Adipose tissue (tissue), 3 donors: ENCODE results near the gene GPD2. TPM values are rescaled to one million over a fixed set of nuclear protein-coding genes. Genes with fewer than 3 reads are reported as not detected.
"Not testable (repeated sequence)": the region's sequence is repeated elsewhere in the genome, so short reads cannot be mapped to it uniquely, and the experiment has no call there.

Experiments
- H3K27ac ChIP-seq: one replicate; pipeline ENCODE4 v1.5.1; 2013; ENCODE audit warnings: low read depth, low read length
- WGBS, 3 donors: extraction: QIAGEN DNeasy Blood & Tissue Kit; methylation state at CpG; one replicate each; pipeline ENCODE4 v1.1.7; 2013; 5-methylcytosine and 5-hydroxymethylcytosine counted together
- polyA plus RNA-seq, 3 donors: library from polyadenylated mRNA; stranded (reverse); fragments of 200-250 nt; gene quantifications; one replicate each; pipeline ENCODE4 v1.2.3, GENCODE V29; 2013
- donor health status: healthy with polysubstance abuse.
- donor health status: Bipolar disorder and iron deficiency.
- donor health status: healthy.

The GPD2 gene
- polyA plus RNA-seq, 3 donors, result 5.7 to 12.1 (median 10.5) TPM

GRCh38 chr2:156601855-156602551, 165.8 kb downstream of the GPD2 start:
- WGBS, 3 donors, result 89 to 90% (median 89%) methylated on average over 6 of the region's 6 CpGs
- H3K27ac ChIP-seq, result no peak overlapping the region

DNA sequence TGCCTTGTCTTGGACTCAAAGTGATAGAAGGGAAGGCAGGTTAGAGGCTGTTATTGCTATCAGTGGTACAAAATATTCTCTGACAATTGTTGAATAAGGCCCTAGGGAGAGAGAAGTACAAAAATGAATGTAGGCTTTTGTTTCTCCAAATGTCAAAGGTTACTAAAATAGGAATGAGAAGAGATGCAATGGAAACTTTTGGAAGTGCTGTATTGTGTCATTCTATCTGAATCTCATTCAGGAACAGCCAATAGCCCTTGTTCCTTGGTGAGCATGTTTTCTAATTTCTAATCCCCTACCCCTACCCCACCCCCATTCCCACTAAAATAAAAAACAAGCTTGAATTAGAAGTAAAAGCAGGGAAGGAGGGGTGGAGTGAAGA, 166.4 kb downstream of the GPD2 start:
- H3K27ac ChIP-seq, result no peak overlapping the region

- H3K27ac ChIP-seq, result no peak overlapping the region
- WGBS, 3 donors, result 44 to 55% (median 46%) methylated on average over 2 of the region's 2 CpGs
Observed at GRCh38 chr2:156615836-156616322, 179.7 kb downstream of the GPD2 start.

- not testable (repeated sequence) for H3K27ac ChIP-seq
- 98 to 100% (median 99%) methylated on average over 27 to 33 of the region's 33 CpGs for WGBS, 3 donors
Observed at GRCh38 chr2:156618071-156618470, 181.9 kb downstream of the GPD2 start.

- 82 to 87% (median 87%) methylated on average over 2 of the region's 2 CpGs for WGBS, 3 donors
- H3K27ac ChIP-seq, result no peak overlapping the region
Observed at GRCh38 chr2:156619021-156619539, 182.9 kb downstream of the GPD2 start.

- no peak overlapping the region for H3K27ac ChIP-seq
- WGBS, 3 donors, result 88 to 92% (median 91%) methylated on average over 1 of the region's 1 CpG
Observed at GRCh38 chr2:156622491-156622890, 186.3 kb downstream of the GPD2 start.

- H3K27ac ChIP-seq, result no peak overlapping the region
- WGBS, 3 donors, result 46 to 59% (median 55%) methylated on average over 5 of the region's 5 CpGs
Observed at GRCh38 chr2:156625360-156626170, 189.4 kb downstream of the GPD2 start.

DNA sequence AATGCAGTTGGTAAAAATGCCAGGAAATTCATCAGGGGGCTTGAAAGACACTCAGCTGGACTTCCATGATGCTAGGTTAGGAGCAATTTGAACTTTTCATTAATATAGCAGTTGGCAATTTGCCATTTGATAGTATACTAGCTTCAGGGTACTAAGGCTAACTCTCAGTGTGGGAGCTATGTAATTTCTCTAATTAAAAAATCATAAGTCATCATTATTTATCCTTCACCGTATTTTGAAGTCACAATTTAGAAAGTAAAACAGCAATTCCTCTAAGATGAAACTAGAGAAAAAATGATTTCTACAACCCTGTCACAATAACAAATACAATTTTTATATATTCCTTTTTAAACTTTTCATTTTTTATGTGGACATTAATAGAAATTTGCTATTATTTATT, 190.8 kb downstream of the GPD2 start:
- H3K27ac ChIP-seq, result no peak overlapping the region
- 77 to 94% (median 90%) methylated on average over 1 of the region's 1 CpG for WGBS, 3 donors

DNA sequence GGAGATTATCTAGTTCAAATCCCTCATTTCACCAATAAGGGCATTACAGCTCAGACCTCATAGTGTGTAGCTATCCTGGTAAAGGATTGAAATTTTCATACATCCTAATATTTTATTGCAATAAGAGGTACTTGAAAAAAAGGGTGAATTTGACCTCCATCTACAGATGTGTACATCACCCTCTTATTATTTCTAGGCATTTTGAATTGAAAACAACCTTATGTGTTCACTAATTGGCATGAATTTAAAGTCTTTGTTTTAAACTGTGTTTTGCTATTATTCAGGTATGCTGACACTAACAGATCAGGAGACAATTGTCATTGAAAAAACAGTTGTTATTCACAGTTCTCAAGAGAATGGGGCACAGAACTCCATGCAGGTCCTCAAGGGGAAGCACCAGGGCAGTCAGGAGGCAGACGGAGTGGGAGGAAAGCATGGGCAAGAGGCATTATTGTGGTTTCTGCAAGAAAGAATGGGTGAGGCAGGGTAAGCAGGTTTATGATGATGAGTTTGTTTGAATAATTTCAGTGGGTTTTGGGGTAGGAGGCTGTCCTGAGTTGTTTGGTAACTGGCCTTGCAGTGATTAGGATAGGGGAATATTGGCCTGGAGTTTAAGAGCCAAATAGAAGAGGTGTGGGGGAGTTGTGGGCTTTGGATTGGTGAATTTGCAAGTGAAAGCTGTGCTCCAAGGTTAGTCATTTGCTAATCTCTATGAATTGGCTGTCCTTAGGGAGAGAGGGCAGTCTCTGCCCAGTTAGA, 194.6 kb downstream of the GPD2 start:
- 54 to 70% (median 60%) methylated on average over 1 of the region's 1 CpG for WGBS, 3 donors
- no peak overlapping the region for H3K27ac ChIP-seq

DNA sequence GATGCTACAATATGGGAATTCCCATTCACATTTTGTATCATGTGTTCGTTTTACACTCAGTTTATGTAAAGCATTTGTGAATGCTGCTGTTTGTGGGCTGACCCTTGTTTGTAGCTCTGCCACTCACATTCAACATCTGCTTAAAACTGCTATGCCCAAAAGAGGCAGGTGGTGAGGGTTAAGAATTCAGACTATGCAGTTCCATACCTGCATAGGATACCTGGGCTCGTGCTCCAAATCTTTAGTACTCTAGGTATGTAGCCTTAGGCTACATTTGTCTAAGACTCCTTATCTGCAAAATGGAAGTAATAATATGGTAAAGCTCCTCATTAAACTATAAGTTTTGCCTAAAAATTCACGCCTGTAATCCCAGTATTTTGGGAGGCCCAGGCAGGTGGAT, 199.5 kb downstream of the GPD2 start:
- no peak overlapping the region for H3K27ac ChIP-seq
- 83 to 88% (median 85%) methylated on average over 3 of the region's 3 CpGs for WGBS, 3 donors

Other genes with a start within 250 kb of the GPD2 start
- 10 to 100 TPM in 2 of 3 donors, 1 to 10 TPM in 1; 4.0 to 93.8 (median 13.1) TPM for gene NR4A2, start 103.7 kb upstream of the GPD2 start, polyA plus RNA-seq